ENCODE results near the gene FHIT. TPM values are rescaled to one million over a fixed set of nuclear protein-coding genes. Genes with fewer than 3 reads are reported as not detected.

FHIT gene
- polyA plus RNA-seq, 12 donors: 3.8 to 10.9 (median 5.4) TPM; not detected in 2

- DNase-seq: no peak
These were observed 485.5 kb downstream of the FHIT start for GRCh38 chr3:60765776-60766175.

- DNase-seq: no peak
These were observed 486.4 kb downstream of the FHIT start for GRCh38 chr3:60764870-60765269.

- DNase-seq: no peak
These were observed 491.1 kb downstream of the FHIT start for GRCh38 chr3:60760145-60760544.

- DNase-seq: no peak
These were observed 491.8 kb downstream of the FHIT start for GRCh38 chr3:60759439-60759838.

- DNase-seq: no peak
These were observed 492.4 kb downstream of the FHIT start for GRCh38 chr3:60758831-60759230.

GRCh38 chr3:60758171-60758570 is 493.1 kb downstream of the FHIT start:
- DNase-seq: no peak

- DNase-seq: no peak
These were observed 493.5 kb downstream of the FHIT start for GRCh38 chr3:60757724-60758123.

GRCh38 chr3:60756241-60757030 is 494.8 kb downstream of the FHIT start:
- no peak for DNase-seq

- DNase-seq: no peak
These were observed 496.2 kb downstream of the FHIT start for GRCh38 chr3:60755094-60755493.

- no peak for DNase-seq
These were observed 496.6 kb downstream of the FHIT start for GRCh38 chr3:60754617-60755016.

GRCh38 chr3:60752809-60753208 is 498.4 kb downstream of the FHIT start:
- peak; percentile 32 for DNase-seq

GRCh38 chr3:60746695-60747416 is 504.4 kb downstream of the FHIT start:
- peak; percentile 7 for DNase-seq

- no peak for DNase-seq
These were observed 505.1 kb downstream of the FHIT start for GRCh38 chr3:60746043-60746638.

- peak; percentile 54 for DNase-seq
These were observed 507.6 kb downstream of the FHIT start for GRCh38 chr3:60743631-60744164.

GRCh38 chr3:60742606-60743145 is 508.6 kb downstream of the FHIT start:
- peak; percentile 10 for DNase-seq

GRCh38 chr3:60737633-60738399 is 513.4 kb downstream of the FHIT start:
- no peak for DNase-seq

GRCh38 chr3:60730371-60730770 is 520.9 kb downstream of the FHIT start:
- no peak for DNase-seq

GRCh38 chr3:60729056-60729455 is 522.2 kb downstream of the FHIT start:
- DNase-seq: no peak

GRCh38 chr3:60728006-60728405 is 523.2 kb downstream of the FHIT start:
- DNase-seq: no peak

GRCh38 chr3:60720736-60721135 is 530.5 kb downstream of the FHIT start:
- no peak for DNase-seq

GRCh38 chr3:60716573-60716972 is 534.7 kb downstream of the FHIT start:
- no peak for DNase-seq

Measured in muscle of arm (tissue), 12 donors.